HL-60 (cell line): ENCODE data around the gene MACF1.

Experiments
- DNase-seq, 2 experiments: peaks; one replicate each; pipeline ENCODE4 v3.0.0-alpha.2; 2010 to 2020; ENCODE audit warnings: low read depth in 1 of 2, low spot score in 1 of 2
- H3K27ac ChIP-seq: fragments of 250-450 bp; sonication (Bioruptor Pico); replicated peaks from 2 replicates; pipeline ENCODE4 v1.5.1; 2020; ENCODE audit warnings: mild to moderate bottlenecking, moderate library complexity
- H3K27me3 ChIP-seq: fragments of 250-450 bp; sonication (Bioruptor Pico); 2 replicates; pipeline ENCODE4 v1.5.1; 2021; ENCODE audit warnings: mild to moderate bottlenecking, moderate library complexity; ENCODE audit not compliant: insufficient read depth, poor library complexity, severe bottlenecking
- H3K4me3 ChIP-seq: replicated peaks from 2 replicates; pipeline ENCODE4 v1.5.1; 2011; ENCODE audit warnings: mild to moderate bottlenecking, control low read depth, low read length; ENCODE audit not compliant: insufficient read depth
- GABPA ChIP-seq: IDR thresholded peaks from 2 replicates; pipeline ENCODE4 v1.6.1; 2012; ENCODE audit warnings: low read depth
- POLR2AphosphoS5 ChIP-seq: IDR thresholded peaks from 2 replicates; pipeline ENCODE4 v1.6.1; 2012; ENCODE audit warnings: low read depth
- SPI1 ChIP-seq: IDR thresholded peaks from 2 replicates; pipeline ENCODE4 v1.6.1; 2012; ENCODE audit warnings: low read depth, mild to moderate bottlenecking, borderline replicate concordance
- TF ChIP-seq, protein P1 (sequence below): IDR thresholded peaks from one replicate; pipeline ENCODE4 v1.5.1; 2011; ENCODE audit warnings: low read length, control low read depth, inconsistent platforms; ENCODE audit not compliant: insufficient read depth
- TF ChIP-seq, protein P2 (sequence below): IDR thresholded peaks from 2 replicates; pipeline ENCODE4 v1.6.1; 2012; ENCODE audit warnings: low read depth; ENCODE audit not compliant: insufficient replicate concordance

Gene MACF1

DNA sequence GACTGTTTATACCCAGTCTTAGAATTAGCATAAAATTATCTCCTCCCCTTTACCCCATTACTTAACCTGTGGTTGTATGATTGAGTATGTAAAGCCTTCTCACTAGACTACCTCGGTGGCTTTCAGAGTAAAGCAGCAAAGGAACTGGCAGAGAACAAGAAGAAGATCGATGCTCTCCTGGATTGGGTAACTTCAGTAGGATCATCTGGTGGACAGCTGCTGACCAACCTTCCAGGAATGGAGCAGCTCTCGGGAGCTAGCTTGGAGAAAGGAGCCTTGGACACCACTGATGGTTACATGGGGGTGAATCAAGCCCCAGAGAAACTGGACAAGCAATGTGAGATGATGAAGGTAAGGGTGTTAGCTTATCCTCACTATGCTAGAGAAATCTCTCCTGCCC lies 148.4 kb downstream of the MACF1 start:
- no peak for TF ChIP-seq SPI1
- TF ChIP-seq GABPA, result no peak
- TF ChIP-seq, protein P1, sequence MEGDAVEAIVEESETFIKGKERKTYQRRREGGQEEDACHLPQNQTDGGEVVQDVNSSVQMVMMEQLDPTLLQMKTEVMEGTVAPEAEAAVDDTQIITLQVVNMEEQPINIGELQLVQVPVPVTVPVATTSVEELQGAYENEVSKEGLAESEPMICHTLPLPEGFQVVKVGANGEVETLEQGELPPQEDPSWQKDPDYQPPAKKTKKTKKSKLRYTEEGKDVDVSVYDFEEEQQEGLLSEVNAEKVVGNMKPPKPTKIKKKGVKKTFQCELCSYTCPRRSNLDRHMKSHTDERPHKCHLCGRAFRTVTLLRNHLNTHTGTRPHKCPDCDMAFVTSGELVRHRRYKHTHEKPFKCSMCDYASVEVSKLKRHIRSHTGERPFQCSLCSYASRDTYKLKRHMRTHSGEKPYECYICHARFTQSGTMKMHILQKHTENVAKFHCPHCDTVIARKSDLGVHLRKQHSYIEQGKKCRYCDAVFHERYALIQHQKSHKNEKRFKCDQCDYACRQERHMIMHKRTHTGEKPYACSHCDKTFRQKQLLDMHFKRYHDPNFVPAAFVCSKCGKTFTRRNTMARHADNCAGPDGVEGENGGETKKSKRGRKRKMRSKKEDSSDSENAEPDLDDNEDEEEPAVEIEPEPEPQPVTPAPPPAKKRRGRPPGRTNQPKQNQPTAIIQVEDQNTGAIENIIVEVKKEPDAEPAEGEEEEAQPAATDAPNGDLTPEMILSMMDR, result no peak
- TF ChIP-seq, protein P2, sequence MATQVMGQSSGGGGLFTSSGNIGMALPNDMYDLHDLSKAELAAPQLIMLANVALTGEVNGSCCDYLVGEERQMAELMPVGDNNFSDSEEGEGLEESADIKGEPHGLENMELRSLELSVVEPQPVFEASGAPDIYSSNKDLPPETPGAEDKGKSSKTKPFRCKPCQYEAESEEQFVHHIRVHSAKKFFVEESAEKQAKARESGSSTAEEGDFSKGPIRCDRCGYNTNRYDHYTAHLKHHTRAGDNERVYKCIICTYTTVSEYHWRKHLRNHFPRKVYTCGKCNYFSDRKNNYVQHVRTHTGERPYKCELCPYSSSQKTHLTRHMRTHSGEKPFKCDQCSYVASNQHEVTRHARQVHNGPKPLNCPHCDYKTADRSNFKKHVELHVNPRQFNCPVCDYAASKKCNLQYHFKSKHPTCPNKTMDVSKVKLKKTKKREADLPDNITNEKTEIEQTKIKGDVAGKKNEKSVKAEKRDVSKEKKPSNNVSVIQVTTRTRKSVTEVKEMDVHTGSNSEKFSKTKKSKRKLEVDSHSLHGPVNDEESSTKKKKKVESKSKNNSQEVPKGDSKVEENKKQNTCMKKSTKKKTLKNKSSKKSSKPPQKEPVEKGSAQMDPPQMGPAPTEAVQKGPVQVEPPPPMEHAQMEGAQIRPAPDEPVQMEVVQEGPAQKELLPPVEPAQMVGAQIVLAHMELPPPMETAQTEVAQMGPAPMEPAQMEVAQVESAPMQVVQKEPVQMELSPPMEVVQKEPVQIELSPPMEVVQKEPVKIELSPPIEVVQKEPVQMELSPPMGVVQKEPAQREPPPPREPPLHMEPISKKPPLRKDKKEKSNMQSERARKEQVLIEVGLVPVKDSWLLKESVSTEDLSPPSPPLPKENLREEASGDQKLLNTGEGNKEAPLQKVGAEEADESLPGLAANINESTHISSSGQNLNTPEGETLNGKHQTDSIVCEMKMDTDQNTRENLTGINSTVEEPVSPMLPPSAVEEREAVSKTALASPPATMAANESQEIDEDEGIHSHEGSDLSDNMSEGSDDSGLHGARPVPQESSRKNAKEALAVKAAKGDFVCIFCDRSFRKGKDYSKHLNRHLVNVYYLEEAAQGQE, result no peak
- no peak for TF ChIP-seq POLR2AphosphoS5
- H3K27ac ChIP-seq, result no peak overlapping the region

DNA sequence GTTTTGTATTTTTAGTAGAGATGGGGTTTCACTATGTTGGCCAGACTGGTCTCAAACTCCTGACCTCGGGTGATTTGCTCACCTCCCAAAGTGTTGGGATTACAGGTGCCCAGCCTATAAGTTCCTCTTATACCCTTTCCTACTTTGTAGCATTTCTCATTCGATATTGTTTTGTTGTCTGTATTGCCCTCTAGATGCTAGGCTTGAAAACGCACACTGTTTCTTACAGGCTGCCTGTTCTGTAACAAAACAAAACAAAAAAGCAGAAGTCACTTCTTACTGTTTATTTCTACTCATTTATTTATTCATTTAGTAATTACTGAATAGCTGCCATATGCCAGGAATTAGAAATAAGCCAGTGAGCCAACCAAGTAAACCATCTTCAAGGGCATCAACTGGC lies 150.1 kb downstream of the MACF1 start:
- Histone ChIP-seq H3K4me3 (no peak overlapping the region), H3K27ac (no peak overlapping the region), H3K27me3 (no peaks in the 10 kb centered on the region)
- no peak for DNase-seq
- TF ChIP-seq GABPA (no peak), POLR2AphosphoS5 (no peak), SPI1 (peak; percentile 48; the same call in 1 of the 2 replicates)
- TF ChIP-seq, protein P2, result no peak

More for the DNA sequence above, 148.4 kb downstream of the MACF1 start:
- H3K4me3 ChIP-seq, result no peak overlapping the region
- DNase-seq, result no peak
- H3K27me3 ChIP-seq, result no peaks in the 10 kb centered on the region

DNA sequence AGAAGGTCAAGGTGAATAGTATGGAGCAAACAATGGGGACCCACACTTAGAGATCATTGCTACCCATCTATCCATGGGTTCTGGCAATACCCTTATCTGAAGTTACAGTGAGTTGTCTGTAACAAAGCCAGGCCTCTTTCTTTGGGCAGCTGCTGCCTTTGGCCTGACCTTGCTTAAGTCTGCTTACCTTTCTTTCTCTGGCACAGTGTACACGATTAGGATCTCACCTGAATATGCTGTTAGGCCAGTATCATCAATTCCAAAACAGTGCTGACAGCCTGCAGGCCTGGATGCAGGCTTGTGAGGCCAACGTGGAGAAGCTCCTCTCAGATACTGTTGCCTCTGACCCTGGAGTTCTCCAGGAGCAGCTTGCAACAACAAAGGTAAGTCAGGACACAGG lies 154.0 kb downstream of the MACF1 start:
- no peak for DNase-seq
- Histone ChIP-seq H3K27ac (no peak overlapping the region), H3K27me3 (no peaks in the 10 kb centered on the region), H3K4me3 (no peak overlapping the region)
- TF ChIP-seq GABPA (no peak), SPI1 (no peak), POLR2AphosphoS5 (no peak)
- TF ChIP-seq, protein P1, result no peak
- TF ChIP-seq, protein P2, result no peak
